ENCODE measurements around the gene PEF1.

The PEF1 gene

DNA sequence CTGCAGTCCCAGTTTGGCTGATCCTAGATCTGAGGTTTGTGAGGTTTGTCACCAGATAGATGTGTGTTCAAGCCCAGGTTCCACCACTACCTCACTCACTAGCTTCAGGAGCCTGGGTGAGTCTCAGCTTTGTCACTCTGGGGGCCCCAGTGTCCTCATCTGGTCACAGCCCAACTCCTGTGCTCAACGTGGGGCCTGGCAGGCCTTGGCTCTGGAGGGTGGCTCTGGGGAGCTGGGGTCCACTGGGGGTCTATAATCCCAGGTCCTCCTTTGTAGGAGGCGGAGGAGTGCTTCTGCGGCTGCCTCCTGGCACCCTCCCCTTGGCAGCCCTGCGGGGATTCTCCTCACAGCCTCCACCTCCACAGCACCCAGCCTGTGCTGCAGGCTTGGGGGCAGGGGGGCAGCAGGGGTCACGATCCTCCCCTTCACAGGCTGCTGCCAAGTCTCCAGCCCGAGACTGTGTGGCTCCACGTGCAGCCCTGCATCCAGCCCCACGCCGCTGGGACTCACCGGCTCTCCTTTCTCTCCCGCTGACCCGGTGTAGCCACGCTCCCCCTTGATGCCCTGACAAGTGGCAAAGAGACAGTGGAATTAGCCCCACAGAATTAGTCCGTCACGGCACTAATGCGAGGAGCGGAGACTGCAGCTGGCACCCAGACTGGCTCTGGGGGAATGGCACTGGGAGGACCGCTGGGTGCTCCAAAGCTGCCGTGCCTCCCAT lies 22.5 kb upstream of the PEF1 start:
- TF ChIP-seq, protein P1, sequence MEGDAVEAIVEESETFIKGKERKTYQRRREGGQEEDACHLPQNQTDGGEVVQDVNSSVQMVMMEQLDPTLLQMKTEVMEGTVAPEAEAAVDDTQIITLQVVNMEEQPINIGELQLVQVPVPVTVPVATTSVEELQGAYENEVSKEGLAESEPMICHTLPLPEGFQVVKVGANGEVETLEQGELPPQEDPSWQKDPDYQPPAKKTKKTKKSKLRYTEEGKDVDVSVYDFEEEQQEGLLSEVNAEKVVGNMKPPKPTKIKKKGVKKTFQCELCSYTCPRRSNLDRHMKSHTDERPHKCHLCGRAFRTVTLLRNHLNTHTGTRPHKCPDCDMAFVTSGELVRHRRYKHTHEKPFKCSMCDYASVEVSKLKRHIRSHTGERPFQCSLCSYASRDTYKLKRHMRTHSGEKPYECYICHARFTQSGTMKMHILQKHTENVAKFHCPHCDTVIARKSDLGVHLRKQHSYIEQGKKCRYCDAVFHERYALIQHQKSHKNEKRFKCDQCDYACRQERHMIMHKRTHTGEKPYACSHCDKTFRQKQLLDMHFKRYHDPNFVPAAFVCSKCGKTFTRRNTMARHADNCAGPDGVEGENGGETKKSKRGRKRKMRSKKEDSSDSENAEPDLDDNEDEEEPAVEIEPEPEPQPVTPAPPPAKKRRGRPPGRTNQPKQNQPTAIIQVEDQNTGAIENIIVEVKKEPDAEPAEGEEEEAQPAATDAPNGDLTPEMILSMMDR (IDR thresholded peaks at IDR 0.05; ENCODE audit: low read depth, low read length) = no peak

DNA sequence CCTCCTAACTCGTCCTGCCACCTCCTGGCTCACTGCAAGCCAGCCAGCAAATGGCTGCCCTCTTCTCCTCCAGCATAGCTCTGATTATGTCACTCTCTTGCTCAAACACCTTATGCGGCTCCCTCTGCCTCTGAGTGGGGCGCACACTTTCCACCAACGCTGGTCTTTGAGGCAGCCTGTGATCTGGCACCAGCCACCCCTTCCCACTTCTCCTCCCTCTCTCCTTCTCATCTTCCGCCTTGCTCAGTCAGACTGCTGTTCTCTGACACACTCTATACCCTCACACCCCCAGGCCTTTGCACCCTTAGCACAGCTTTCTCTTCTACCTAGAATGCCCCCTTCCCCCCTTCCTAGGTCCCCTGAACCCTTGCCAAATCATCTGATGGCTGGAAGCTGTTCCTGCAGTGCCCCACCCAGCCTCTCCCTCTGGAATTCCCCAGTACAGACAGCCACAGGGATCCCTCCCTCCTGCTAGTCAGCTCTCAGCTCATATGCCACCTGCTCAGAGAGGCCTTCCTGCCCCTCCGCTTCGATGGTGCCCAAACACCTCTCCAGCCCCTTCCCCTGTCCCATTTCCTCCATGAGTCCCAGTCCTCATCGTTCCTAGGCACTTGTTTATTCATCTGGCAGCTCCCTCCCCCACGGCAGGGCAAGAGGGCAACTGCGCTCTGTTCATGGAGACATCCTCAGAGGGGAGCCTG lies 21.7 kb upstream of the PEF1 start:
- TF ChIP-seq, protein P1 (IDR thresholded peaks at IDR 0.05; ENCODE audit: low read depth, low read length) = no peak
- TF ChIP-seq EZH2phosphoT487 (IDR thresholded peaks at IDR 0.05; ENCODE audit: low read depth) = no peak
- Histone ChIP-seq H2AFZ (ENCODE audit: low read depth, low read length) (no peak overlapping the region), H3K4me3 (ENCODE audit: low read length) (no peak overlapping the region), H3K4me2 (ENCODE audit: low read length) (no peak overlapping the region), H3K4me1 (ENCODE audit: low read length) (no peaks in the 10 kb centered on the region), H3K36me3 (replicated peaks; ENCODE audit: low read depth, low read length) (no peaks in the 10 kb centered on the region), H4K20me1 (ENCODE audit: insufficient read depth, low read length) (no peaks in the 10 kb centered on the region), H3K27me3 (ENCODE audit: low read depth, low read length) (0 out of 2 replicates have a peak, but pooled peaks cover 3% of the 10 kb centered on the region), H3K27ac (ENCODE audit: low read length) (no peak overlapping the region), H3K79me2 (ENCODE audit: low read length) (no peaks in the 10 kb centered on the region), H3K9ac (ENCODE audit: low read length) (no peak overlapping the region), H3K9me3 (ENCODE audit: insufficient read depth, low read length) (no peaks in the 10 kb centered on the region)

More for the DNA sequence above, 22.5 kb upstream of the PEF1 start:
- 0 out of 2 replicates have a peak, but pooled peaks cover 3% of the 10 kb centered on the region for H3K27me3 ChIP-seq (ENCODE audit: low read depth, low read length)
- no peaks in the 10 kb centered on the region for H3K9me3 ChIP-seq (ENCODE audit: insufficient read depth, low read length)
- no peak overlapping the region for H3K9ac ChIP-seq (ENCODE audit: low read length)
- H3K79me2 ChIP-seq (ENCODE audit: low read length) = no peaks in the 10 kb centered on the region
- H3K36me3 ChIP-seq (replicated peaks; ENCODE audit: low read depth, low read length) = no peaks in the 10 kb centered on the region
- no peak overlapping the region for H3K4me3 ChIP-seq (ENCODE audit: low read length)
- no peak overlapping the region for H3K27ac ChIP-seq (ENCODE audit: low read length)
- no peak overlapping the region for H3K4me2 ChIP-seq (ENCODE audit: low read length)
- no peak overlapping the region for H2AFZ ChIP-seq (ENCODE audit: low read depth, low read length)
- no peaks in the 10 kb centered on the region for H3K4me1 ChIP-seq (ENCODE audit: low read length)
- H4K20me1 ChIP-seq (ENCODE audit: insufficient read depth, low read length) = no peaks in the 10 kb centered on the region

DNA sequence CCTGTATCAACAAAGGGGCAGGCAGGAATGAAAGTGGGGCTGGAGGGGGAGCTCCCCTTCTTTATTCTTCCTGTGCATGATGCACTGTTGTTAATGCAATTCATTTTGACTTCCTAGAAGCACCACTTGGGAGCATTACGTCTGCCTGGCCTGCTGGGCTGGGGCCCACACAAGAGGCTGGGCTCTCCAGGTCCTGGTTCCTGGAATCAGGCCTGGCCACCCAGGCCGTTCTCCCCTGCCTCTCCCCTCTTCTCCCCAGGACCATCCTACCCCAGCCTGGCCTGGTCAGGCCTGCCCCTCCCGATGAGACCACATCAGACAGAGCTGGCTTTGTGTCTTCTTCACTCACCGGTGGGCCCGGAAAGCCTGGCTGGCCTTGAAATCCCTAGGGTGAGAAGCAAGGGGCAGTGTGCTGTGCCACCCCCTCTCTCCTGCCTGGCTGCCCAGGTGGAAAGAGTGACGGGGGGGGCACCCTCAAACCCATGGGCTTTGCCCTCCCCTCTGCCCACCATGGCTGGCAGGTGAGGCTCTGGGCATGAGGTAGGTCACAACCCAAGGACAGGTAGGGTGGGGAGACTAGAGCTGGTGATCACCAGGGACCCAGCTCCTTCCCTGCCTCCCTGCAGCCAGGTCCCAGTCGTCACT lies 20.7 kb upstream of the PEF1 start:
- H3K27me3 ChIP-seq (ENCODE audit: low read depth, low read length) = 0 out of 2 replicates have a peak, but pooled peaks cover 3% of the 10 kb centered on the region
- H3K36me3 ChIP-seq (replicated peaks; ENCODE audit: low read depth, low read length) = no peaks in the 10 kb centered on the region
- no peak overlapping the region for H3K4me3 ChIP-seq (ENCODE audit: low read length)
- H3K4me1 ChIP-seq (ENCODE audit: low read length) = peaks cover 3% of the 10 kb centered on the region; the same call in 1 of the 2 replicates
- no peaks in the 10 kb centered on the region for H4K20me1 ChIP-seq (ENCODE audit: insufficient read depth, low read length)
- H3K9ac ChIP-seq (ENCODE audit: low read length) = no peak overlapping the region
- H3K9me3 ChIP-seq (ENCODE audit: insufficient read depth, low read length) = no peaks in the 10 kb centered on the region
- H3K4me2 ChIP-seq (ENCODE audit: low read length) = no peak overlapping the region
- no peak overlapping the region for H3K27ac ChIP-seq (ENCODE audit: low read length)
- H2AFZ ChIP-seq (ENCODE audit: low read depth, low read length) = no peak overlapping the region
- no peaks in the 10 kb centered on the region for H3K79me2 ChIP-seq (ENCODE audit: low read length)
- TF ChIP-seq, protein P1 (IDR thresholded peaks at IDR 0.05; ENCODE audit: low read depth, low read length) = no peak
- TF ChIP-seq EZH2phosphoT487 (IDR thresholded peaks at IDR 0.05; ENCODE audit: low read depth) = no peak

DNA sequence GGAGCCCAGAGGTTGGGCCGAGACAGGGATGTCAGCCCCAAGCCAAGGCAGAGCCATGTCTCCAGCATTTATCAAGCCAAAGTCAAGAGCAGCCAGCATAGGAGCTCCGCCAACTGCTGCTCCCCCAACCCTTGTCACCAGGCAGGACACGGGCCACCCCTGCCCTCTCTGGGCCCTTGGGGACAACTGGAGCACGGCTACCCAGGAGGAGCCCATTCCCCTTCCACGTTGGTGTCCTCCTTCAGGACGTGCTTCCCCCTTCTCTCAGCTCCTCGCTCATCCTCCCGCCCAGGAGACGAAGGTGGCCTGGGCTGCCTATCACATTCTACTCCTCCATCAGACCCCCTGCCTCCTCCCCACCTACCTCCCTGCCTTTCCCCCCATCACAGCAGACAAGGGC lies 19.9 kb upstream of the PEF1 start:
- Histone ChIP-seq H3K4me1 (ENCODE audit: low read length) (peaks cover 6% of the 10 kb centered on the region; the same call in 1 of the 2 replicates), H2AFZ (ENCODE audit: low read depth, low read length) (no peak overlapping the region), H3K27ac (ENCODE audit: low read length) (no peak overlapping the region)

More for the DNA sequence above, 19.9 kb upstream of the PEF1 start:
- Histone ChIP-seq H3K27me3 (ENCODE audit: low read depth, low read length) (no peaks in the 10 kb centered on the region), H3K9me3 (ENCODE audit: insufficient read depth, low read length) (no peaks in the 10 kb centered on the region), H3K4me2 (ENCODE audit: low read length) (no peak overlapping the region), H3K9ac (ENCODE audit: low read length) (no peak overlapping the region), H3K4me3 (ENCODE audit: low read length) (no peak overlapping the region), H3K36me3 (replicated peaks; ENCODE audit: low read depth, low read length) (no peaks in the 10 kb centered on the region), H4K20me1 (ENCODE audit: insufficient read depth, low read length) (no peaks in the 10 kb centered on the region), H3K79me2 (ENCODE audit: low read length) (no peaks in the 10 kb centered on the region)
- TF ChIP-seq, protein P1 (IDR thresholded peaks at IDR 0.05; ENCODE audit: low read depth, low read length) = no peak
- no peak for TF ChIP-seq EZH2phosphoT487 (IDR thresholded peaks at IDR 0.05; ENCODE audit: low read depth)
